ENCODE results near the gene FGD1. TPM values are rescaled to one million over a fixed set of nuclear protein-coding genes. Genes with fewer than 3 reads are reported as not detected.

FGD1 gene
- total and polyA plus RNA-seq, 2 experiments from 2014 or later = 9.0 to 11.9 TPM

GRCh38 chrX:54444752-54445151 lies 51.3 kb downstream of the FGD1 start:
- no peaks in the 10 kb centered on the region for H4K20me1 ChIP-seq (ENCODE audit: insufficient read depth, poor library complexity, severe bottlenecking)

DNA sequence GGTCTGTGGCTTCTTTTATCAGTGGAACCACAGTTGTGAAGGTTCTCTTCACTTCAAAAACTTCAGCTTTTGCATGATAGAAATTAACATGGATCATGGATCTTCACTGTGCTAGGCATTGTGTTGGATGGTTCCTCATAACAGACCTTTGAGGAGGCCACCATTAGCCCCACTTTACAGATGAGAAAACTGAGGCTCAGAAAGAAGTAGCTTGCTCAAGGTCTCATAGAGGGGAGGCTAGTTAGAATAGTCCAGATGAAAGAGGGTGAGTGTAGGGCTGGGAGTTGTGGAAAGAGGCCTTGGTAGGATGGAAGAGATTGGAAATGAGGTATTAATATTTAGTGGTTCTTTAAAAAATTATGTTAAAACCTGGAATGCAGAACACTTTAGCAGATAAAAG lies 53.2 kb downstream of the FGD1 start:
- H3K4me1 ChIP-seq (ENCODE audit: insufficient read depth) = no peaks in the 10 kb centered on the region
- H3K27ac ChIP-seq = no peak overlapping the region
- H3K4me2 ChIP-seq = no peak overlapping the region
- no peaks in the 10 kb centered on the region for H4K20me1 ChIP-seq (ENCODE audit: insufficient read depth, poor library complexity, severe bottlenecking)
- no peaks in the 10 kb centered on the region for H3K9me3 ChIP-seq (ENCODE audit: low read depth)
- H3K79me2 ChIP-seq = peaks cover 18% of the 10 kb centered on the region
- no peaks in the 10 kb centered on the region for H3K36me3 ChIP-seq (replicated peaks; ENCODE audit: insufficient read depth, low read depth)
- H3K27me3 ChIP-seq = no peaks in the 10 kb centered on the region
- H2AFZ ChIP-seq = no peak overlapping the region
- no peak overlapping the region for H3K4me3 ChIP-seq
- no peak for TF ChIP-seq EZH2phosphoT487 (IDR thresholded peaks at IDR 0.05; ENCODE audit: low read depth, severe bottlenecking, unreplicated experiment)
- TF ChIP-seq EZH2 (IDR thresholded peaks at IDR 0.05; ENCODE audit: borderline replicate concordance) = no peak
- no peak for TF ChIP-seq CTCF (IDR thresholded peaks at IDR 0.05; ENCODE audit: poor library complexity)
- no peaks in the 10 kb centered on the region for H3K9me2 ChIP-seq (replicated peaks; ENCODE audit: insufficient read depth)
- no peak for DNase-seq (ENCODE audit: low spot score)

More at GRCh38 chrX:54444752-54445151, 51.3 kb downstream of the FGD1 start:
- Histone ChIP-seq H3K79me2 (peaks cover 18% of the 10 kb centered on the region), H3K4me2 (no peak overlapping the region), H3K27ac (no peak overlapping the region), H3K27me3 (no peaks in the 10 kb centered on the region), H3K36me3 (replicated peaks; ENCODE audit: insufficient read depth, low read depth) (no peaks in the 10 kb centered on the region), H2AFZ (no peak overlapping the region), H3K9me3 (ENCODE audit: low read depth) (no peaks in the 10 kb centered on the region), H3K9me2 (replicated peaks; ENCODE audit: insufficient read depth) (no peaks in the 10 kb centered on the region), H3K4me3 (no peak overlapping the region), H3K4me1 (ENCODE audit: insufficient read depth) (no peaks in the 10 kb centered on the region)
- no peak for TF ChIP-seq EZH2phosphoT487 (IDR thresholded peaks at IDR 0.05; ENCODE audit: low read depth, severe bottlenecking, unreplicated experiment)
- no peak for TF ChIP-seq EZH2 (IDR thresholded peaks at IDR 0.05; ENCODE audit: borderline replicate concordance)
- no peak for TF ChIP-seq CTCF (IDR thresholded peaks at IDR 0.05; ENCODE audit: poor library complexity)
- DNase-seq (ENCODE audit: low spot score) = no peak
- 87% methylated on average over 6 of the region's 6 CpGs for WGBS (ENCODE audit: low lambda C conversion rate, missing lambda C conversion rate)

DNA sequence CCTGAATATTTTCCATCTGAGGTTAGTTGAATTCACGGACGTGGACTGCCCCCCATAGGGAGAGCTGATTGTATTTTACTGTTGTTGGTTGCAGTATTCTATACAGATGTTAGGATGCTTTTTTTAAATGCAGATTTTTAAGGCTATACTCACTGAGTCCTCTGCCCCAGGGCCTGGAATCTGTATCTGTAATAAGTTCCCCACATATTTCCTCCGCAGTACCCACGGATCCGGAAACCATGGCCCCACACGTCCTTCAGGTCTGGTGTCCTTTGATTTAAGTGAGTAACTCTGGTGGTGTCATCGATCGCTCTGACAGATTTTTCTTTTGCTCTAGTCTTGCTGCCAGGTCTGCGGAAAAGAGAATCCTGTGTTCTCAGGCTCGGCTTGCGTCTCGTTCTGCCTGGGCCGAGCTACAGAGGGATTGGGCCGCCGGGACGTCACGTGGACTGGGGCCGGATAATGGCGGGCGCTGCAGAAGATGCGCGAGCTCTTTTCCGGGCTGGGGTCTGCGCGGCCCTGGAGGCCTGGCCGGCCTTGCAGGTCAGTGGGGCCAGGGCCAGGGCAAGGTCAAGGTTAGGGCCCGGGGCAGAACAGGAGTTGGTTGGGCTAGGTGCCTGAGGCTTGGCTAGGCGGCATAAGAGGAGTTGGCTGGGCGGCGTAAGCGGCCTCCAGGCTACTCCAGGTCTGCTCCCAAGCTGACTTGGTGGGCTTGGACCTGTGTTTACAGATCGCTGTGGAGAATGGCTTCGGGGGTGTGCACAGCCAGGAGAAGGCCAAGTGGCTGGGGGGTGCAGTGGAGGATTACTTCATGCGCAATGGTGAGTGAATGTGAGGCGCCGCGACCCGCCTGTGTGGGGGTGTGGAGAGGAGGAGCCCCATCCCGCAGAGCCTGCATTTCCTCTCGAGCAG lies 55.8 kb downstream of the FGD1 start, which contains the start of gene TSR2:
Gene TSR2 (plus strand): TSS at position 445 of the 912 bp plus-strand sequence. CDS start 18 bp downstream, at position 463.
- 41% methylated on average over 40 of the region's 40 CpGs for WGBS (ENCODE audit: low lambda C conversion rate, missing lambda C conversion rate)
- Histone ChIP-seq H4K20me1 (ENCODE audit: insufficient read depth, poor library complexity, severe bottlenecking) (no peaks in the 10 kb centered on the region), H3K4me1 (ENCODE audit: insufficient read depth) (no peaks in the 10 kb centered on the region), H3K9me2 (replicated peaks; ENCODE audit: insufficient read depth) (no peaks in the 10 kb centered on the region), H2AFZ (peak within 1 kb of the TSS; percentile 47), H3K27ac (no peak within 1 kb of the TSS), H3K4me3 (peak within 1 kb of the TSS; percentile 55), H3K4me2 (peak within 1 kb of the TSS; percentile 85), H3K36me3 (replicated peaks; ENCODE audit: insufficient read depth, low read depth) (no peaks in the 10 kb centered on the region), H3K9me3 (ENCODE audit: low read depth) (no peaks in the 10 kb centered on the region), H3K27me3 (no peaks in the 10 kb centered on the region), H3K79me2 (peaks cover 18% of the 10 kb centered on the region)
- peak; percentile 87 for DNase-seq (ENCODE audit: low spot score)
- peak; percentile 54 for TF ChIP-seq CTCF (IDR thresholded peaks at IDR 0.05; ENCODE audit: poor library complexity)
- TF ChIP-seq EZH2phosphoT487 (IDR thresholded peaks at IDR 0.05; ENCODE audit: low read depth, severe bottlenecking, unreplicated experiment) = no peak
